ENCODE data around the gene BET1L. TPM values are rescaled to one million over a fixed set of nuclear protein-coding genes. Genes with fewer than 3 reads are reported as not detected.
"Not testable (repeated sequence)": the region's sequence is repeated elsewhere in the genome, so short reads cannot be mapped to it uniquely, and the experiment has no call there.

BET1L gene
- total and polyA plus RNA-seq, 10 of the 15 experiments (the other 5 are each of a cell fraction or from before 2014, with no cell fraction given) = 6.7 to 55.4 (median 39.7) TPM

DNA sequence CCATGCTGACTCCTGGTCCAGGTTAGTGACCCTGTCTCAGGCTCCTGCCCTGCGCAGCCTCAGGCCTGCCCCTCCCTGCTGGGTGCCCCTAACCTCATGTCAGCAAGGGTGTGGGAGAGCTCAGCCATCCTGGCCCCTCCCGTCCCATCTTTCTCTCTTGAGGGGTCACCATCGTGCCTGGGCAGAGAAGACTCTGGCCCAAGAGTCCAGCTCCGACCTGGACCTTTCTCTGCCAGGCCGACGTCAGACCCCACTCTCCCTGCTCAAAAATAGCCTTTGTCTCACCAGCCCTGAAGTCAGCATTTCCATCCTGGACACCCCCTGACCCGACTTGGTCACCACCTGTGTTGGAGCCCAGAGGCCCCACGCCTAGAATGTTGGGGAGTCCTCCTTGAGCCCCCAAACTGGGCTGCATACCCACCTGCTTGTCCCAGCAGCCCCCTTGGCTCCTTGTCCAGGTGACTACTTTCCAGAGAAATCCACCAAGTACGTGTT, 9.4 kb downstream of the BET1L start (continued):
- no peak for TF ChIP-seq GABPA (IDR thresholded peaks at IDR 0.05; ENCODE audit: low read depth)
- TF ChIP-seq TCF3 (IDR thresholded peaks at IDR 0.05; ENCODE audit: borderline replicate concordance, insufficient read depth, low read depth, low read length) = no peak
- TF ChIP-seq ZNF217 (IDR thresholded peaks at IDR 0.05) = no peak
- TF ChIP-seq CBX5 (IDR thresholded peaks at IDR 0.05; ENCODE audit: low read depth) = no peak
- no peak for TF ChIP-seq RCOR1 (conservative IDR thresholded peaks at IDR 0.05; ENCODE audit: low read depth, low read length)
- TF ChIP-seq SUZ12 (IDR thresholded peaks at IDR 0.05; ENCODE audit: unreplicated experiment) = no peak
- no peak for TF ChIP-seq EZH2 (IDR thresholded peaks at IDR 0.05; ENCODE audit: borderline replicate concordance, control insufficient read depth, low read depth, low read length)
- no peak for TF ChIP-seq POLR2AphosphoS2 (IDR thresholded peaks at IDR 0.05; ENCODE audit: low read depth, low read length)

DNA sequence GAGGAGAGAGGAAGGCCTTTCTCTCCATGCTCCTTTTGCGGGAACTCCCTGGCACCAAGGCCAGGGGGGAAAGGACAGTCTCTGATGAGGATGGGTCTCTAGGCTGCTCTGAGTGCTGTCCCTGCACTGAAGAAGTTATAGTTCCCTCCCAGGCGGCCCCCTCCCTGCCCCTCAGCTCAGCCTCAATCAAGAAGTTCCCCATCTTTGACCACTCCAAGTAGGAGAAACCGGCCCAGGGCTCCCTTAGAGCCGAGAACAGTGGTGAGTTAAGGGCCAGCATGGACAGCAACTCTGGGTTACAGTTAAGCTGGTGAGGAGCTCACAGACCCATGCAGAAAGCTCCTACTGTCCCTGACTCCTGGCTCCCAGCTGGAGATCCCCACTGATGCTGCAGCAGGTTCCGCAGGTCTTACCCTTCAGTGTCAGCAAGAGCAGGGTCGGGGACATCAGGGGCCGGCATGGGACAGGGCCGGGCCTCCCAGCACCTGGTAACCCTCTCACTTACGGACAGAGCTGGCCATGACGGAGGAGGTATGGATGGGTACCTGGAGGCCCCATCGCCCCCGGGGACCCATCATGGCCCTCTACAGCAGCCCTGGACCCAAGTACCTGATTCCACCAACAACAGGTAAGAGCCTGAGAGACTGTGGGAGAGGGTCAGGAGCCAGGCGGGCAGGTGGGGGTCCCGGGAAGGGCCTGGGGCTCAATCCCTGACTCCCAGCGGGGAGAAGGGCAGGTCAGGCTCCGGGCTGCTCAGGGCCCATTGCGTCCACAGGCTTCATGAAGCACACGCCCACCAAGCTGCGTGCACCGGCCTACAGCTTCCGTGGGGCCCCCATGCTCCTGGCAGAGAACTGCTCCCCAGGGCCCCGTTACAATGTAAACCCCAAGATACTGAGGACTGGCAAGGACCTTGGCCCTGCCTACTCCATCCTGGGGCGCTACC, 10.1 kb downstream of the BET1L start:
- Histone ChIP-seq H3K4me2 (ENCODE audit: control insufficient read depth, insufficient read depth) (no peak overlapping the region), H3K9ac (ENCODE audit: control insufficient read depth, insufficient read depth, low read length) (no peak overlapping the region), H3K4me1 (ENCODE audit: control insufficient read depth, insufficient read depth, low read length) (no peaks in the 10 kb centered on the region), H3K36me3 (ENCODE audit: control insufficient read depth in 2 of 2, insufficient read depth in 2 of 2, low read length in 1 of 2) (no peaks in the 10 kb centered on the region), H3K27me3 (replicated peaks in 1 of 2; ENCODE audit: control insufficient read depth in 2 of 2, insufficient read depth in 2 of 2, low read length in 1 of 2) (no peaks in the 10 kb centered on the region), H3K79me2 (ENCODE audit: control insufficient read depth, insufficient read depth, low read length) (no peaks in the 10 kb centered on the region), H4K20me1 (ENCODE audit: control insufficient read depth, insufficient read depth) (no peaks in the 10 kb centered on the region), H2AFZ (ENCODE audit: control insufficient read depth, low read depth, low read length) (no peak overlapping the region), H3K27ac (ENCODE audit: control insufficient read depth, insufficient read depth) (no peak overlapping the region), H3K9me3 (replicated peaks; ENCODE audit: control insufficient read depth, insufficient read depth, low read length) (no peaks in the 10 kb centered on the region), H3K4me3 (no peak overlapping the region)
- no peak for FAIRE-seq
- WGBS (ENCODE audit: insufficient coverage, insufficient replicate concordance, low lambda C conversion rate, missing lambda C conversion rate) = 54% methylated on average over 23 of the region's 23 CpGs
- intact Hi-C loops (cut with micrococcal nuclease; ENCODE audit: unreplicated experiment) (no loop called here), in situ Hi-C loops (cut with MboI) (no loop called here)
- ChIA-PET CTCF (interaction anchor here (0.5 kb wide), 1 partner anchor 167 kb away, joined by 4 read pairs; no protein-coding TSS in a partner anchor), SMC1A (ENCODE audit: uncharacterized antibody, unreplicated experiment) (no interaction called here), RAD21 (ENCODE audit: unreplicated experiment) (interaction anchor here (1.3 kb wide), 1 partner anchor 10 kb away, joined by 3 read pairs; the partner anchor contains the start of gene BET1L), POLR2A (interaction anchor here (0.9 kb wide), 1 partner anchor 10 kb away, joined by 3 read pairs; the partner anchor contains the start of gene BET1L)
- DNase-seq (ENCODE audit: low read depth, low spot score) = no peak
- BruUV-seq (replicated peaks) = no TSS peak
- no peak for ATAC-seq
- TF ChIP-seq BHLHE40 (IDR thresholded peaks at IDR 0.05; ENCODE audit: borderline replicate concordance in 1 of 2, low read depth in 2 of 2, low read length in 1 of 2) (no peak), NFXL1 (IDR thresholded peaks at IDR 0.05; ENCODE audit: borderline replicate concordance) (no peak), RUNX3 (IDR thresholded peaks at IDR 0.05; ENCODE audit: low read length) (no peak), KAT2A (conservative IDR thresholded peaks at IDR 0.05; ENCODE audit: control insufficient read depth, low read depth, low read length) (no peak), RFX5 (IDR thresholded peaks at IDR 0.05; ENCODE audit: low read depth, low read length) (no peak), LARP7 (IDR thresholded peaks at IDR 0.05) (no peak), TARDBP (IDR thresholded peaks at IDR 0.05; ENCODE audit: borderline replicate concordance) (no peak)
- TF ChIP-seq, protein P1, sequence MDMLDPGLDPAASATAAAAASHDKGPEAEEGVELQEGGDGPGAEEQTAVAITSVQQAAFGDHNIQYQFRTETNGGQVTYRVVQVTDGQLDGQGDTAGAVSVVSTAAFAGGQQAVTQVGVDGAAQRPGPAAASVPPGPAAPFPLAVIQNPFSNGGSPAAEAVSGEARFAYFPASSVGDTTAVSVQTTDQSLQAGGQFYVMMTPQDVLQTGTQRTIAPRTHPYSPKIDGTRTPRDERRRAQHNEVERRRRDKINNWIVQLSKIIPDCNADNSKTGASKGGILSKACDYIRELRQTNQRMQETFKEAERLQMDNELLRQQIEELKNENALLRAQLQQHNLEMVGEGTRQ (IDR thresholded peaks at IDR 0.05; ENCODE audit: borderline replicate concordance, low read depth, low read length) = no peak

DNA sequence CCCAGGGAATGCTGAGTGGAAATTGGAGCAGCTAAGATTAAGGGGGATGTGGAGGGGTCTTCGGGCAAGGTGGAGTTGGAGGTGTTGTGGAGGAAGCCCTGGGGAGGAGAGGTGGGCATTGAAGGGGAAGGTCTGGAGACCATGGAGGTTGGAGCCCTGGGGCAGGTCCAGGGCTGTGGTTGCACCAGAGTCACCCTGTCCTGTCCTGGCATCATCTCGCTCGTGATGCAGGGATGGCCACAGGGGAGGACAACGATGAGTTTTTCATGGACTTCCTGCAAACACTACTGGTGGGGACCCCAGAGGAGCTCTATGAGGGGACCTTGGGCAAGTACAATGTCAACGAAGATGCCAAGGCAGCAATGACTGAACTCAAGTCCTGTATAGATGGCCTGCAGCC, 13.7 kb downstream of the BET1L start:
- H3K36me3 ChIP-seq (ENCODE audit: control insufficient read depth in 2 of 2, insufficient read depth in 2 of 2, low read length in 1 of 2); H3K9me3 ChIP-seq (replicated peaks; ENCODE audit: control insufficient read depth, insufficient read depth, low read length); RAD21 ChIA-PET (ENCODE audit: unreplicated experiment); intact Hi-C loops (cut with micrococcal nuclease; ENCODE audit: unreplicated experiment); FAIRE-seq; H3K4me1 ChIP-seq (ENCODE audit: control insufficient read depth, insufficient read depth, low read length); H4K20me1 ChIP-seq (ENCODE audit: control insufficient read depth, insufficient read depth); SMC1A ChIA-PET (ENCODE audit: uncharacterized antibody, unreplicated experiment); H3K4me3 ChIP-seq; H3K79me2 ChIP-seq (ENCODE audit: control insufficient read depth, insufficient read depth, low read length); H2AFZ ChIP-seq (ENCODE audit: control insufficient read depth, low read depth, low read length); CTCF ChIA-PET; ATAC-seq; in situ Hi-C loops (cut with MboI); H3K4me2 ChIP-seq (ENCODE audit: control insufficient read depth, insufficient read depth); H3K27ac ChIP-seq (ENCODE audit: control insufficient read depth, insufficient read depth); H3K27me3 ChIP-seq (replicated peaks in 1 of 2; ENCODE audit: control insufficient read depth in 2 of 2, insufficient read depth in 2 of 2, low read length in 1 of 2); BruUV-seq (replicated peaks); POLR2A ChIA-PET; H3K9ac ChIP-seq (ENCODE audit: control insufficient read depth, insufficient read depth, low read length); DNase-seq (ENCODE audit: low read depth, low spot score): not testable (repeated sequence)
- 28% methylated on average over 5 of the region's 5 CpGs for WGBS (ENCODE audit: insufficient coverage, insufficient replicate concordance, low lambda C conversion rate, missing lambda C conversion rate)

All from GM12878 (cell line).